OCI-M1 (cell line): ENCODE data around the gene GET3.

Experiments
- DNase-seq: peaks from one replicate; lab custom pipeline; 2025; lab: John Stamatoyannopoulos, UW

GET3 gene

DNA sequence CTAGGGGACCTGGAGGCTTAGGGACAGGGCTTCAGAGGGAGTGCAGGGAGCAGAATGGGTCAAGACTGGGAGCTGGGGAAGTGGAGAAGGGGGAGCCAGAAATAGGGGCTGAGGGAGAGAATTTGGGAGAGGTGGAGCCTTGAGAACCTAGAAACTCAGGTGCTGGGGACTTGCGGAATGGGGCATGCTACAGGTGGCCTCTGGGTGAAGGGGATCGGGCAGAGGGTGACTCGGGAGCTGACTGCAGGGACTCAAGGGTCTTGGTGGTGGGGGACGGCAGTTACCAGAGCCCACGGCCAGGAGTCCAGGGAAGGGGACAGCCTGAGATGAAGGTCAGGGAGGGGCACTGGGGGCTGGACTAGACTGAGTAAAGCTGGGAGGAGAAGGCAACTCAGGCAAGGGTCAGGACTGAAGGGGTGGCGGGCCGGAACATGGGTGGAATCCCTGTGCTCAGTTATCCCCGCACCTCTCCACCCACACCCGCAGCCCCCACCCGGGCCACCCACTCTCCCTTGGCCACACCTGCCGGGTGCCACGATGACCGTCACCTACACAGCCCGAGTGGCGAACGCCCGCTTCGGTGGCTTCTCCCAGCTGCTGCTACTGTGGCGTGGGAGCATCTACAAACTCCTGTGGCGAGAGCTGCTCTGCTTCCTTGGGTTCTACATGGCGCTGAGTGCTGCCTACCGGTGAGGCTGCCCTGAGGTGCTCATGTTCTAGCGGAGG is 14.9 kb downstream of the GET3 start:
- DNase-seq = no peak

- DNase-seq = no peak
Observed at GRCh38 chr19:12754465-12755196, 17.3 kb downstream of the GET3 start.

DNA sequence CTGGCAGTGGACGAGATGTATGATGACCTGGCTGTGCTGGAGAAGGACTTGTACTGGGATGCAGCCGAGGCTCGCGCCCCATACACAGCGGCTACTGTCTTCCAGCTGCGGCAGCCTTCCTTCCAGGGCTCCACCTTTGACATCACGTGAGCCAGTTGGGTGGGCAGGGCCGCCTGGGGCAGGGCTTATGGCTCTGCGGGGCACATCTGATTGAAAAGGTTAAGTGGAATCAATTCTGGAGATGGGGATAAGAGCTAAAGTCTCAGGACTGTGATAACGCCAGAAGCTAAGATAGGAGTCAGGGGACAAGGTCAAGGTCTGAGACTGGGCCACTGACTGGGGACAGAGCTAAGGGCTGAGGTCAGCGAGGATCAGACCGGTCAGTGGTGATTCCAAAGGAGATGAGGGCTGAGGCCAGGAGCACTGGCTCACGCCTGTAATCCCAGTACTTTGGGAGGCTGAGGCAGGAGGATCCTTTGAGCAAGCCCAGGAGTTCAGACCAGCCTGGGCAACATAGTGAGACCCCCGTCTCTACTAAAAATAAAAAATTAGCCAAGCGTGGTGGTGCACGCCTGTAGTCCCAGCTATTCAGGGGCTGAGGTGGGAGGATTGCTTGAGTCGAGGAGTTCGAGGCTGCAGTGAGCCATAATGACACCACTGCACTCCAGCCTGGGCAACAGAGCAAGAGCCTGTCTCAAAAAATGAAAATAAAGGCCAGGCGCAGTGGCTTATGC is 19.0 kb downstream of the GET3 start:
- no peak for DNase-seq

- DNase-seq = peak; percentile 79
Observed at GRCh38 chr19:12757544-12758274, 20.4 kb downstream of the GET3 start.

DNA sequence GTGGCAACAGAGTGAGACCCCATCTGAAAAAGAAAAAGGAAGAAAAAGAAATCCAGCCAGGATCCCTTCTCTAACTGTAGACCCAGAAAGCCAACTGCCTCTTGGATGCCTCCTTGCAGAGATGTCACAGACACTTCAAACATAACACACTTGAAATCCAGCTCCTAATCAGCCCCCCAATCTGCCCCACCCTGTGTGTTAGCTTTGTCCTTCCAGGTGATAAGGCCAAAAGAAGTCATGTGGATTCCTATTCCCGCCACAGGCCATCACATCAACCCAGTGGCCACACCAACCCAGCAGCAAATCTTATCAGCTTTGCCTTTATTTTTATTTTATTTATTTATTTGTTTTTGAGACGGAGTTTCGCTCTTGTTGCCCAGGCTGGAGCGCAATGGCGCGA is 22.4 kb downstream of the GET3 start:
- DNase-seq = no peak

DNA sequence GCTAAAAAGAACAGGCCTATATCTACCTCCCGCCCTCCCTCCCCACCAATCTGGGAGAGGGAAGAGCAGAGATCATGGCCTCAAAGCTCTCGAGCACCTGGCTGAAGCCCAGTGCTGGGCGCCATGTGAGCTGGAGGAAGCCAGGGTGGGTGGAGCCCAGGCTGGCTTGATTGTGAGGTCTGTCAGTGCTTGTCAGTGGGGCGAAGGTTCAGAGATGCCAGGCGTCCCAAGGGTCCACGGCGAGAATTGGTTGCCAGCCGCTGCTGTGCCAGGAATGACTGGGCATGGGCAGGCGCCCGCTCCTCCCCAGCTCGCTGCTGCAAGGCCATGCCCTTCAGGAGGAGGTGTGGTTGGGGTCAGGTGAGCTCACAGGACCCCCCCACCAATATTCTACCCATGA is 25.8 kb downstream of the GET3 start:
- DNase-seq = no peak

GRCh38 chr19:12764698-12765097 is 27.4 kb downstream of the GET3 start:
- no peak for DNase-seq

- DNase-seq = no peak
Observed at GRCh38 chr19:12766051-12766521, 28.8 kb downstream of the GET3 start.

DNA sequence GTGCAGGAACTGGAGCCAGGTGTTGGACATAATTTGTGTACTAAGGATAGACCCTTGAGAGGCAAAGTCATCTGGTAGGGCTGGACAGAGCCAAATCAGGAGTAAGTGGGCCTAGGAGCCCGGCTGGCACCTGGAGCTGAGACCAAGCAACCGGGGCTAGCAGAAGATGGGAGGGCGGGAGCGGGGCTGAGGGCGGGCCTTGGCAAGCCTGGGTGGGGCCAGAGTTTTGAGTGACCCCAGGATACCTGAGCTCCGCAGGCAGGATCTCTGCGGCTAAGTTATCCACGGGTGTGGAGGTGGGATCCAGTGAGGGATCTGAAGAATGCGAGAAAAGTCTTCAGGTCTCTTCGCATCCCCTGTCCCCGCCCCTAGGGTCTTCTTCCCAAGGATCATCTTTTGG is 29.9 kb downstream of the GET3 start:
- no peak for DNase-seq

DNA sequence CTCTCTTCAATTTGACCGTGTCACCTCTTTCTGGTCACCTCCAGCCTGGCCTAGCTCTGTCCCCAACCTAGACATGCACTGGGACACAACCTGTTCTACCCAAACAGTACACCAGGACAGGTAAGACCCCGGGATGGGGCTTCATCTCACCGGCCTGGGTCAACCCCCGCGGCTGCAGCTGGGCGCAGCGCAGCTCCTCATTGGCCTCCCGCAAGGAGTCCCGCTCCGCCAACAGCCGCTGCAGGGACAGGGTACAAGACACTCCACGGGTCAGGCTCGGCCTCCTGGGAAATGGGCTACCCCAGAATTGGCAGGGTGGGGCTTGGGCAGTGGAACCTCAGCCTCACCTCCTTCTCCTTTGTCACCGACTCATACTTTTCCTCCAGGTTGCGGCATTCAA is 30.4 kb downstream of the GET3 start:
- DNase-seq = no peak

DNA sequence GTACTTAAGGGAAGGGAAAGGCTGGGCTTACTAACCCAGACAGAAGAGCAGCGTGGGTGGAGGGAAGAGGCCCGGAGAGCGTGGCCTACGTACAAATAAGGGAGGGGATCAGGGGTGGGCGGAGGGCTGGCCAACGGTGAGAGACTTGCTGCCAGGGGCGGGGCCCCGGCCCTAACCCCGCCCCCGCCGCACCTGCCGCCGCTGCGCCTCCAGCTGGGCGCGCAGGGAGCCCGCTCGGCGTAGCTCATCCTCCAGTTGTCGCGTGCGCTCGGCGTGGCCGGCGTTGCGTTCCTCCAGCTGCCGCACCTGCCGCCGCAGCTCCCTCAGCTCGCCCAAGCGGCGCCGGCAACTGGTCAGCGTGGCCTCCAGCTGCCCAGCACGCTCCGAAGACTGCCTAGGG is 32.4 kb downstream of the GET3 start:
- no peak for DNase-seq

- no peak for DNase-seq
Observed at GRCh38 chr19:12770922-12771321, 33.6 kb downstream of the GET3 start.

GRCh38 chr19:12772323-12772722 is 35.0 kb downstream of the GET3 start:
- no peak for DNase-seq

- DNase-seq = peak; percentile 26
Observed at GRCh38 chr19:12773571-12773970, 36.3 kb downstream of the GET3 start.

GRCh38 chr19:12774588-12775555 is 37.6 kb downstream of the GET3 start, which contains the start of gene HOOK2:
Gene HOOK2, minus strand, starts transcription at chr19:12775552. Its CDS starts 103 bp downstream, at chr19:12775449.
- DNase-seq = no peak

GRCh38 chr19:12777217-12778016 is 40.1 kb downstream of the GET3 start:
- DNase-seq = peak; percentile 81

DNA sequence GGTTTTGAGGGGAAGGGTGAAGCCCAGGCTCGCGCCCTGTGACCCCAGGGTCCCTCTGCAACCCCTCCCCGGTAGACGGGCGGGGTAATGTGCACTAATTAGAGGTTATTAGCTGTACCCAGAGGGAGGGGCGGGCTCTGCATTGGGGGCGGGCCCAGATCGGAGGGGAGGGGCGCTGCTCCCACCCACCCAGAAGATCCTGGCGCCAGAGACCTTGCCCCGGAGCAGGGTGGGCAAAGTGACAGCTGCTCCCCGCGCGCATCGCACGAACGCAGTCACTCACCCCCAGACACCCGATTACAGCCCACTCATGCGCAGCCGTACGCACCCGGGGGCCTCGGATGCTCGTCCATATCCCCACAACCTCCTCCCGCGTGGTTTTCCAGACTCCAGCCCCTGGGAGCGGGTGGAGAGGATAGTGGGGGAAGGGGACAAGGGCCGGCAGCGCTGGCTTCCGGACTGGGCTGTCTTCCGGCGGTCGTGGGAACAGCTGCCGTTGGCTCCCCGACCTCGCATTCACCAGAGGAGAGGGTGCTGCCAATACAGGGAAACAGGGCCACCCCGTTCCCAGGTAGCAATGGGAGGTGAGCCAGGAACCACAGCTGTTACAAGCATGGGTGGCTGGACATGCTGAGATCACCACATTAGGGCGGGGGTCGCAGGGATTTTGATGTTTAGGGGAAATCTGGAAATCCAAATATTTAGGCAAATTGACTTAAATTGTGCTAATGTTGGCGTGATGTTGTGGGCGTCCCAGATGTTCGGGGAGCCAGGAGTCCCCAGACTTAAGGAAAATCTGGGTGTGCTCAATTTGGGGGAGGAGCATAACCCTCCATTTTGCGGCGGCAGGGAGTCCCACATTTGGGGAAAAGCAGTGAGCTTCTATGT is 41.0 kb downstream of the GET3 start:
- DNase-seq = peak; percentile 58

GRCh38 chr19:12778905-12779161 is 41.5 kb downstream of the GET3 start:
- DNase-seq = no peak
